HCT116 (cell line): ENCODE results near the gene RPS6KL1.
"Not testable (repeated sequence)": the region's sequence is repeated elsewhere in the genome, so short reads cannot be mapped to it uniquely, and the experiment has no call there.

Source experiments
- EZH2 ChIP-seq: fragments of 200-600 bp; sonication (generic); IDR thresholded peaks from 2 replicates; pipeline ENCODE4 v1.6.1; 2017; ENCODE audit warnings: antibody characterized with exemption, mixed run types
- POLR2A ChIP-seq: IDR thresholded peaks from 2 replicates; pipeline ENCODE4 v1.7.0; 2011; ENCODE audit warnings: borderline replicate concordance; ENCODE audit not compliant: insufficient read depth, insufficient read length; ENCODE audit errors: extremely low read depth
- TF ChIP-seq, protein P1 (sequence below), 3 experiments: fragments of 200-600 bp in 1 of 3; sonication (generic) in 1 of 3; IDR thresholded peaks in 2 of 3; conservative IDR thresholded peaks in 1 of 3; 2 replicates each; pipeline ENCODE4 v1.5.1; 2012 to 2017; ENCODE audit warnings: low read depth in 2 of 3, low read length in 2 of 3, antibody characterized with exemption in 1 of 3, borderline replicate concordance in 1 of 3, control low read depth in 1 of 3, mild to moderate bottlenecking in 1 of 3, mixed read lengths in 1 of 3, mixed run types in 1 of 3, moderate library complexity in 1 of 3; ENCODE audit not compliant: insufficient read depth in 1 of 3

- TF ChIP-seq POLR2A, EZH2: not testable (repeated sequence)
- TF ChIP-seq, protein P1, sequence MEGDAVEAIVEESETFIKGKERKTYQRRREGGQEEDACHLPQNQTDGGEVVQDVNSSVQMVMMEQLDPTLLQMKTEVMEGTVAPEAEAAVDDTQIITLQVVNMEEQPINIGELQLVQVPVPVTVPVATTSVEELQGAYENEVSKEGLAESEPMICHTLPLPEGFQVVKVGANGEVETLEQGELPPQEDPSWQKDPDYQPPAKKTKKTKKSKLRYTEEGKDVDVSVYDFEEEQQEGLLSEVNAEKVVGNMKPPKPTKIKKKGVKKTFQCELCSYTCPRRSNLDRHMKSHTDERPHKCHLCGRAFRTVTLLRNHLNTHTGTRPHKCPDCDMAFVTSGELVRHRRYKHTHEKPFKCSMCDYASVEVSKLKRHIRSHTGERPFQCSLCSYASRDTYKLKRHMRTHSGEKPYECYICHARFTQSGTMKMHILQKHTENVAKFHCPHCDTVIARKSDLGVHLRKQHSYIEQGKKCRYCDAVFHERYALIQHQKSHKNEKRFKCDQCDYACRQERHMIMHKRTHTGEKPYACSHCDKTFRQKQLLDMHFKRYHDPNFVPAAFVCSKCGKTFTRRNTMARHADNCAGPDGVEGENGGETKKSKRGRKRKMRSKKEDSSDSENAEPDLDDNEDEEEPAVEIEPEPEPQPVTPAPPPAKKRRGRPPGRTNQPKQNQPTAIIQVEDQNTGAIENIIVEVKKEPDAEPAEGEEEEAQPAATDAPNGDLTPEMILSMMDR (IDR thresholded peaks at IDR 0.05 in 2 of 3, conservative IDR thresholded peaks at IDR 0.05 in 1 of 3; ENCODE audit: borderline replicate concordance in 1 of 3, insufficient read depth in 1 of 3, low read depth in 2 of 3, low read length in 2 of 3), result not testable (repeated sequence)
Measured at GRCh38 chr14:74931744-74932143, 8.7 kb upstream of the RPS6KL1 start.
